BLaER1 (cell line): Measurements from ENCODE around the gene ABTB1.
"Not testable (repeated sequence)": the region's sequence is repeated elsewhere in the genome, so short reads cannot be mapped to it uniquely, and the experiment has no call there.

Source experiments
- H3K27ac ChIP-seq: shearing (Covaris generic); formaldehyde crosslinking; 2 replicates; pipeline ENCODE4 v1.8.1; 2022
- H3K27me3 ChIP-seq: shearing (Covaris generic); formaldehyde crosslinking; 2 replicates; pipeline ENCODE4 v1.8.1; 2022
- H3K36me3 ChIP-seq: shearing (Covaris generic); formaldehyde crosslinking; 2 replicates; pipeline ENCODE4 v1.8.1; 2022
- H3K4me1 ChIP-seq: shearing (Covaris generic); formaldehyde crosslinking; 2 replicates; pipeline ENCODE4 v1.8.1; 2022
- H3K4me2 ChIP-seq: shearing (Covaris generic); formaldehyde crosslinking; 2 replicates; pipeline ENCODE4 v1.8.1; 2022
- H3K4me3 ChIP-seq: shearing (Covaris generic); formaldehyde crosslinking; 2 replicates; pipeline ENCODE4 v1.8.1; 2022
- H3K9ac ChIP-seq: shearing (Covaris generic); formaldehyde crosslinking; 2 replicates; pipeline ENCODE4 v1.8.1; 2022
- H3K9me3 ChIP-seq: shearing (Covaris generic); formaldehyde crosslinking; 2 replicates; pipeline ENCODE4 v1.8.1; 2022
- H4K20me1 ChIP-seq: shearing (Covaris generic); formaldehyde crosslinking; 2 replicates; pipeline ENCODE4 v1.8.1; 2022
- Cebpa-rat ChIP-seq: shearing (Covaris generic); IDR thresholded peaks from 2 replicates; pipeline ENCODE4 v1.8.1; 2022

Gene ABTB1

DNA sequence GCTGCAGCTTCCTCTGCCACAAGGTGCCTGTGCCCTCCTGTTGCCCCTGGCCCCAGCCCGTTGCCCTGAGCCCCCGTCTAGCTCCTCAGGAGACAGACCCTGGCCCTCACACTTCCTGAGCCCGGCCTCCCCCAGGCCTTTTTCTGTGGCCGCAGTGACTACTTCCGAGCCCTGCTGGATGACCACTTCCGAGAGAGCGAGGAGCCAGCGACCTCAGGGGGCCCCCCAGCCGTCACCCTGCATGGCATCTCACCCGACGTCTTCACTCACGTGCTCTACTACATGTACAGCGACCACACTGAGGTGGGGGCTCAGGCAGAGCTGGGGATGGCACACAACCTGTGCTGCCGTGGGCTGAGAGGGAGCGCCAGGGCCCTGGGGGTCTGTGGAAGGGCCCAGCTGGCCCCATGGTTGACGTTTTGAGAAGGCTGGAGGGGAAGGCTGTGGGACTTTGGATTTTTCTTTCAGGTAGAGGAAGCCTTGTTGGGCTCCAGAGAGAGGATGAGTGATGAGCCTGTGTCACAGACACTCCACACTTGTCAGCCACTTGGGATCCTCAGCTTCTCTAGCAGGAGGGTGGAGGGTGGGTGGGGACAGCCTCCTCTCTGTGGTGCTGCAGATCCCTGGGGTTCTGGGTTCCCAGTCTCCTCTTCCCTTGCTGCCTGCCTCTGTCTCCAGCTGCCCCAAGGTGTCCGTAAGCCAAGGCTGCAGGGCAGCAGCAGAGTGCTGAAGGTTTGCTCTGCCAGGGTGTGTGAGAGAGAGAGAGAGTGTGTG lies 5.0 kb downstream of the ABTB1 start:
- H4K20me1 ChIP-seq, result peaks cover 14% of the 10 kb centered on the region; the same call in 1 of the 2 replicates
- H3K36me3 ChIP-seq, result peaks cover 40% of the 10 kb centered on the region; the same call in 1 of the 2 replicates
- H3K27me3 ChIP-seq, result no peaks in the 10 kb centered on the region
- H3K4me1 ChIP-seq, result peaks cover 57% of the 10 kb centered on the region
- no peak overlapping the region for H3K4me3 ChIP-seq
- no peak overlapping the region for H3K9ac ChIP-seq
- H3K27ac ChIP-seq, result no peak overlapping the region
- H3K4me2 ChIP-seq, result no peak overlapping the region
- TF ChIP-seq Cebpa-rat, result no peak
- no peaks in the 10 kb centered on the region; the same call in 1 of the 2 replicates for H3K9me3 ChIP-seq

DNA sequence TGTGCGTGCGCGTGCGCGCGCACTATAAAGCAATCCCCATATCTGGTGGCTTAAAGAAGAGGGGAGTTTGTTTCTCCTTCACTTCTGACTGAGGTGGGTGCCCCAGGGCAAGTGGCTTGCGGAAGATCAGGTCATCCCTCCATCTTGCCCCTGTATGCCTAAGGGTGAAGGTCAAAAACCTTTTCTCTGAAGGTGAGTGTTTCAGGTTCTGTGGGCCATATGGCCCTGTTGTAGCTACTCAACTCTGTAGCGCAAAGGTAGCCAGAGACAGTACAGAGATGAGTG lies 5.5 kb downstream of the ABTB1 start:
- no peak overlapping the region for H3K4me3 ChIP-seq
- H4K20me1 ChIP-seq, result peaks cover 14% of the 10 kb centered on the region; the same call in 1 of the 2 replicates
- peaks cover 40% of the 10 kb centered on the region; the same call in 1 of the 2 replicates for H3K36me3 ChIP-seq
- no peak overlapping the region for H3K27ac ChIP-seq
- peaks cover 61% of the 10 kb centered on the region for H3K4me1 ChIP-seq
- H3K27me3 ChIP-seq, result no peaks in the 10 kb centered on the region
- no peak for TF ChIP-seq Cebpa-rat
- no peak overlapping the region for H3K9ac ChIP-seq
- H3K4me2 ChIP-seq, result no peak overlapping the region
- H3K9me3 ChIP-seq, result no peaks in the 10 kb centered on the region; the same call in 1 of the 2 replicates

DNA sequence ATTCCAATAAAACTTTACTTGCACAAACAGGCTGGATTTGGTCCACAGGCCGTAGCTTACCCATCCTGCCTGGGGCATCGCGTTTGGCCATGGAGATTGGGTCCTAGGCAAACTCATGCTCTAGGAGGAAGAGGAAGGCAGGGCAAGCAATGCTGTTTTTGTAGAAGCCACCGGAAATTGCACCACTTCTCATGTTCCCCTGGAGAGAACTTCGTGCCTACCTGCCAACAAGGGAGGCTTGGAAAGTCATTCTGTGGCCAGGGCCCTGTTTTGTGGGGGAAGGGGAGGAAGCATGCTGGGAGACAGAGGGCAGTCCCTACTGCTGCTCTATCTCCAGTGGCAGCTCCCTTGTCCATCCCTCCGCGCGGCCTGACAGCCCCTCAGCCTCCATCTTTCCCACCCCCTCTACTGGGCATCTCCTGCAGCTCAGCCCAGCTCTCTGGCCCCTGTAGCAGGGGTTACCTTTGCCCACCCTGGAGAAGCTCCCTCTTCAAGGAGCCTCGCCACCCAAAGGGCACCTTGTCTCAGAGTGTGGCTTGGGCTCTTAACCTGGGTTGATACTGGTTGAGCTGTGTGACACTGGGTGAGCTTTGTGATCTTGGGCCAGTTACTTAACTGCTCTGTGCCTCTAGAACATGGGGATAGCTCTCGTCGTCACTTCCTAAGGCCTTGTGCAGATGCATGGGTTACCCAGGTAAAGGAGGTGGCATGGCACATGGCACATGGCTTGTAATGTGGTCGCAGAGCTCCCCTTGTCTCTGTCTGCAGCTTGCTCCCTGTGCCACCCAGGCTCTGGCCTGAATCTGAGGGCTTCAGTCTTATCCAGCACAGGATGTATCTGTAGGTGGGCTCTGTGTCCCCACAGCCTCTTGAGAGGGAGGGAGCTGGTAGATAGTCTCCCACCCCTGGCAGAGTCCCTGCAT lies 6.1 kb downstream of the ABTB1 start:
- no peak for TF ChIP-seq Cebpa-rat
- H3K9me3 ChIP-seq, result no peaks in the 10 kb centered on the region; the same call in 1 of the 2 replicates
- H3K4me1 ChIP-seq, result peaks cover 61% of the 10 kb centered on the region
- no peak overlapping the region for H3K9ac ChIP-seq
- H3K36me3 ChIP-seq, result peaks cover 40% of the 10 kb centered on the region; the same call in 1 of the 2 replicates
- H3K27me3 ChIP-seq, result no peaks in the 10 kb centered on the region
- peaks cover 14% of the 10 kb centered on the region; the same call in 1 of the 2 replicates for H4K20me1 ChIP-seq
- no peak overlapping the region for H3K27ac ChIP-seq
- H3K4me3 ChIP-seq, result no peak overlapping the region
- no peak overlapping the region for H3K4me2 ChIP-seq

DNA sequence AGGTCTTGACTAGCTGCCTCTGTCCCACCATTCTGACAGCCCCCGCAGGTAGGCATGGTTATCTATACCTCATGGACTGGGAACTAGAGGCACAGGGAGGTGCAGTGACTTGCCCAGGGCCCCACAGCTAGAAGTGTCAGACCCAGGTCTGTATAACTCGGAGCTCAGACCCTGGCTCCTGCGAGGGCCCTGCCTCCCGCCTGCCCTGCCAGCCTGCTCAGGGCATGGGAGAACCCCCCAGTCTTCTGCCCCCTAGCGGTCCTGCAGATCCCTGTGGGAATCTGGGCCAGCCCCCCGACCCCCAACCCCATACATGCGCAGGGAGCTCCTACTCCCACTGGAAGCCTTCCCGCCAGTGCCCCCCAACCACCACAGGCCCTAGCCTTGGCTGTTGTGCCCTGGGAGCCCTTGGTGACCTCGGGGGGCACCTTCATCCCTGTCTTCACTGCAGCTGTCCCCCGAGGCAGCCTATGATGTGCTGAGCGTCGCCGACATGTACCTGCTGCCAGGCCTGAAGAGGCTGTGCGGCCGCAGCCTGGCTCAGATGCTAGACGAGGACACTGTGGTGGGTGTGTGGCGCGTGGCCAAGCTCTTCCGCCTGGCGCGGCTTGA lies 6.9 kb downstream of the ABTB1 start:
- no peak overlapping the region for H3K9ac ChIP-seq
- no peak overlapping the region for H3K4me3 ChIP-seq
- H4K20me1 ChIP-seq, result peaks cover 14% of the 10 kb centered on the region; the same call in 1 of the 2 replicates
- H3K27ac ChIP-seq, result no peak overlapping the region; the same call in 1 of the 2 replicates
- no peak overlapping the region for H3K4me2 ChIP-seq
- H3K27me3 ChIP-seq, result no peaks in the 10 kb centered on the region
- H3K36me3 ChIP-seq, result peaks cover 40% of the 10 kb centered on the region; the same call in 1 of the 2 replicates
- H3K9me3 ChIP-seq, result no peaks in the 10 kb centered on the region; the same call in 1 of the 2 replicates
- no peak for TF ChIP-seq Cebpa-rat
- H3K4me1 ChIP-seq, result peaks cover 65% of the 10 kb centered on the region

DNA sequence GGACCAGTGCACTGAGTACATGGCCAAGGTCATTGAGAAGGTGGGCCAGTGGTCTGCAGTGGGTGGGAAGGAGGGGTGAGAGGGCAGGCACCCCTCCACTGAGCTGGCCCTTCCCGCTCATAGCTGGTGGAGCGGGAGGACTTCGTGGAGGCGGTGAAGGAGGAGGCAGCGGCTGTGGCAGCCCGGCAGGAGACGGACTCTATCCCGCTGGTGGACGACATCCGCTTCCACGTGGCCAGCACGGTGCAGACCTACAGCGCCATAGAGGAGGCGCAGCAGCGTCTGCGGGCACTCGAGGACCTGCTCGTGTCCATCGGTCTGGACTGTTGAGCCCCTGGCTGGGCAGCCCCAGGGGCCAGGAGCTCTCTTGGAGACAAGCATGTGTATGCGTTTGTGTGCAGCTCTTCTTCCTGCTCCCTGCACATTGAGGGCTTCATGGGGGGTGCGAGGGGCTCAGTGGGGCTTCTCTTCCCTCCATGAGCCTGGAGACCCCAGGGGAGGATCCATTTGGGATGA lies 7.5 kb downstream of the ABTB1 start:
- Histone ChIP-seq H3K27ac (peak overlapping the region; percentile 73; the same call in 1 of the 2 replicates), H3K27me3 (no peaks in the 10 kb centered on the region), H3K4me1 (peaks cover 71% of the 10 kb centered on the region), H3K9ac (no peak overlapping the region), H3K9me3 (no peaks in the 10 kb centered on the region; the same call in 1 of the 2 replicates), H3K36me3 (peaks cover 40% of the 10 kb centered on the region; the same call in 1 of the 2 replicates), H3K4me3 (no peak overlapping the region), H4K20me1 (peaks cover 14% of the 10 kb centered on the region; the same call in 1 of the 2 replicates), H3K4me2 (no peak overlapping the region)
- TF ChIP-seq Cebpa-rat, result no peak

DNA sequence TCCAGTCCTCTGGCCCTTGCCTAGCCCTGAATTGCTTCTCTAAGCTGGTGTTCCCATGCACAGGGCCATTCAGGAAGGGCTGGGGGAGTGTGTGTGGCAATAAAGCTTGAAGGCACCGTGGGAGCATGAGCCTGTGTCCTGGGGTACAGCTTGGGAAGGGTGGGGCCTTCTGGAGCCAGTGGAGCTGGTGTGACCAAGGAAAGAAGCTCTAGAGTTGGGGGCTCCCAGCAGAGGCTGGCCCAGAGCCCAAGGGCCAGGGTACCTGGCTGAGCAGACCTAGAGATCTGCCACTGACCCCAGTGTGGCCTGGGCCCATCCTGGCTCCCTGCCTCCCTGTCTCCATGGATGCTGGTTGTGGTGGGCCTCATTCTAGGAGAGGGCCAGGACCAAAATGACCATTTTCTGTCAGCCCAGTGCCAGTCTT lies 8.1 kb downstream of the ABTB1 start:
- Histone ChIP-seq H3K9ac (no peak overlapping the region), H3K4me1 (peaks cover 73% of the 10 kb centered on the region), H3K4me2 (peak overlapping the region; percentile 76)

DNA sequence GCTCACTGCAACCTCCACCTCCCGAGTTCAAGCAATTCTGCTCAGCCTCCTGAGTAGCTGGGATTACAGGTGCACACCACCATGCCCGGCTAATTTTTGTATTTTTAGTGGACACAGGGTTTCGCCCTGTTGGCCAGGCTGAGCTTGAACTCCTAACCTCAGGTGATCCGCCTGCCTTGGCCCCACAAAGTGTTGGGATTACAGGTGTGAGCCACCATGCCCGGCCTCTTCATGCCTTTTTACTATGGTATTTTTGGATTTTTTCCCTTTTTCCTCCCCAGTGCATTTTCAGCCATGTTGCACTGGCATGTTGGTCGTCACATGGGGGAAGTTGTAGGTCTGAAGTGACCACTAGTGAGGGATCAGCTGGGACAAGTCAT lies 9.4 kb downstream of the ABTB1 start:
- peaks cover 59% of the 10 kb centered on the region for H3K4me1 ChIP-seq
- not testable (repeated sequence) for H3K9me3 ChIP-seq, H3K4me3 ChIP-seq, H3K9ac ChIP-seq, H3K27me3 ChIP-seq, H4K20me1 ChIP-seq
- H3K4me2 ChIP-seq, result peak overlapping the region; percentile 76
- H3K27ac ChIP-seq, result peak overlapping the region; percentile 73
- H3K36me3 ChIP-seq, result peaks cover 31% of the 10 kb centered on the region; the same call in 1 of the 2 replicates

More for the DNA sequence above, 8.1 kb downstream of the ABTB1 start:
- Histone ChIP-seq H3K9me3 (no peaks in the 10 kb centered on the region; the same call in 1 of the 2 replicates), H3K27ac (peak overlapping the region; percentile 73), H3K27me3 (no peaks in the 10 kb centered on the region), H4K20me1 (peaks cover 13% of the 10 kb centered on the region; the same call in 1 of the 2 replicates), H3K4me3 (no peak overlapping the region), H3K36me3 (peaks cover 40% of the 10 kb centered on the region; the same call in 1 of the 2 replicates)
- no peak for TF ChIP-seq Cebpa-rat

DNA sequence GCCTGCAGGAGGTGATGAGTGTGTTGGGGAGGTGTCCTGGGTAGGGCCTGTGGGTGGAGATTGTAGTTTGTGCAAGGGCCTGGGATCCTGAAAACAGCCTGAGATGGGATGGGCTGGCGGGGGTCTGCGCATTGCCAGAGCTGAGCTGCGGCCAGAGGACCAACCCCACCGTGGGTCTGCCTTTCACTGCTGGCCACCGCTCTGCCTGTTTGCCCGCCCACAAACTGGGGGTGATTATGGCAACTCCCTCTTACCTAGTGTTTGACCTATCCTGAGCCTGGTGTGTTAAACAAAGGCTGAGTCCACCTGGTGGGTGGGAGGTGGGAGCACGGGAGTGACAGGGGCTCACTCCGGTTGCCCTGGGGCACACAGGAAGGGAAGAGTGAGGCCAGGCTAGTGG lies 9.8 kb downstream of the ABTB1 start:
- Histone ChIP-seq H3K27ac (peak overlapping the region; percentile 15; the same call in 1 of the 2 replicates), H3K4me2 (peak overlapping the region; percentile 76), H3K36me3 (peaks cover 27% of the 10 kb centered on the region; the same call in 1 of the 2 replicates), H3K4me3 (no peak overlapping the region), H3K27me3 (no peaks in the 10 kb centered on the region), H3K9me3 (no peaks in the 10 kb centered on the region; the same call in 1 of the 2 replicates), H3K9ac (no peak overlapping the region), H3K4me1 (peaks cover 56% of the 10 kb centered on the region), H4K20me1 (no peaks in the 10 kb centered on the region)
- no peak for TF ChIP-seq Cebpa-rat
